Activated gamma-delta T cell treated with Interleukin-2 at 50 U/mL for 16 hours (primary cell): ENCODE data around the gene NUP210.

Experiments
- DNase-seq: peaks from one replicate; pipeline ENCODE4 v3.0.0-alpha.2; 2020

Gene NUP210

DNA sequence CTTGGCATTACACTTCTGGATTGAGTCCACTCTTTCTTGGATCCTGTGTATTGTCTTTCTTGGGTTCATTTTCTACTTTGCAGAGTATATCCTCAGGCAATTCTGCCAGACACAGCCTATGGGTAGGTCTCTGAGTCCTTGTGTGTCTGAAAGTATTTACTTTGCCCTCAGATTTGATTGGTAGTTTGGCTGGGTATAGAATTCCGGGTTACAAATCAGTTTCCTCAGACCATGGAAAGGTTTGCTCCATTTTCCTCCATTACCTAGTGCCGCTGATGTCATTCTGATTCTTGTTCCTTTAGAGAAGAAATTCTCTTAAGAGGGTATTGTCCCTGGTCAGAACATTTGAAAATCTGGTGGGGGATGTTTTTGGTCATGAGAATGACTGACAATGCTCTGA lies 133.2 kb downstream of the NUP210 start:
- DNase-seq, result no peak

GRCh38 chr3:13285007-13285567 lies 135.0 kb downstream of the NUP210 start:
- no peak for DNase-seq

GRCh38 chr3:13283877-13284264 lies 136.3 kb downstream of the NUP210 start:
- no peak for DNase-seq

GRCh38 chr3:13282986-13283876 lies 136.9 kb downstream of the NUP210 start:
- no peak for DNase-seq

DNA sequence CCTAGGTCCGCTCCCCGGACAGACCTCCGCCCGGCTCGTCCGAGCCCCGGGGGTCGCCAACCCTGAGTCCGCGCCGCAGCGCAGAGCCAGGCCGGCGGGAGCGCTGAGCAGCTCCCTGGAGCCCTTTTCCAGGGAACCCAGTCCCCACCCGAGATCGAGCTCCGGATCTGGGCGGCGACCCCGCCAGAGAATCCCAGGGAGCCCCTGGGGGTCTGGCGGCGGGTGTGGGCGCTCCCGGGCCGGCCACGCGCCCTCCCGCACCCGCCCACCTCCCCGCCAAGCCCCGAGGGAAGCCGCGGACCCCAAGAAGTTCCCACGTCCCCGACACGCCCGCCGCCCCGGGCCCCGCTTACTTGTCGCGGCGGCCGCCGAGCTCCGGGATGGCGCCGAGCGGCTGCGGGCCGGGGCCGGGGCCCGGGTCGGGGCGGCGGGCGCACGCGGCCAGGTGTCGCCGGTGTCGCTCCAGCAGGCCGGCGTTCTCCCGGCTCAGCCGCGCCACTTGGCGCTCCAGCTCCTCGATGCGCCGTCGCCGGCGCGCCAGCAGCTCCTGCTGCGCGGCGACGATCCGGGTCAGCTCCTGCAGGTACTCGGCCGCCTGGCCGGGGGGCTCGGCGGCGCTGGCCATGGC lies 137.7 kb downstream of the NUP210 start:
- DNase-seq, result no peak

DNA sequence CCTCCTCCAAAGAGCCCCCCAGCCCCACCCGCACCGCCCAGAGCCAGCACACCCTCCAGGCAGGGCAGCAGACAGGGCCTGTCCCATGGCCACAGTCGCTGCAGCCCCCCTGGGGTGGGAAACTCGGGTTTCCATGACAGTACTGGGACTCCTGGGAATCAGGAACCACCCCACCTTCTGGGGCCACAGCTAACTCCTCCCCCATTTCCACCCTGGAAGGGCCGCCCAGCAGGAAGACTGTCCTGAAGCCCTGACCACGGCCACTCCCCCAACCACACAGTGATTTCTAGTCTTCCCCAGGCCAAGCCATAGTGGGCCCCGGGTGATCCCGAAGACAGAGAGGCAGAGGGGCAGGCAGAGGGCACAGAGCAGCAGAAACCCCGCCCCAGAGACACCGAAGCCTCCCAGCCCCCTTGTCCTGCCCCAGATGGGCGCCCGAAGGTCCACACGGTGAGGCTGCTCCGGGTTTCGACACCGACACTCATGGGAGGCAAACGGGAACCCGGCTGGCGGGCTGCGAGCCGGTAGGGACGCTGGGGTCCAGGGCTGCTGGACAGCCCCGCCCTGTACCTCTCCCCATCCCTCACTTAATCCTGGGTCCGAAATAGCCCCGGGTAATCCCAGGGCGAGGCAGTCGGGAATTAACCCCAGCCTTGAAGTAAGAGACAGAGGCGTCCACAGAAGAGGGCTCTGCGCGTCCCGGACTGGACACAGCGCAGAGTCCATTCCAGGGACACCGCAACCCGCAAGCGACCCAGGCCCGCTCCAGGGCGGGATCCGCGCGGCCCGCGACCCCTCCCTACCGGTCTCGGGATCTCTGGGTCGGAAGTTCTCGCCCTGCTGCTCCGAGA lies 138.4 kb downstream of the NUP210 start:
- no peak for DNase-seq

GRCh38 chr3:13280811-13281506 lies 139.2 kb downstream of the NUP210 start:
- no peak for DNase-seq

DNA sequence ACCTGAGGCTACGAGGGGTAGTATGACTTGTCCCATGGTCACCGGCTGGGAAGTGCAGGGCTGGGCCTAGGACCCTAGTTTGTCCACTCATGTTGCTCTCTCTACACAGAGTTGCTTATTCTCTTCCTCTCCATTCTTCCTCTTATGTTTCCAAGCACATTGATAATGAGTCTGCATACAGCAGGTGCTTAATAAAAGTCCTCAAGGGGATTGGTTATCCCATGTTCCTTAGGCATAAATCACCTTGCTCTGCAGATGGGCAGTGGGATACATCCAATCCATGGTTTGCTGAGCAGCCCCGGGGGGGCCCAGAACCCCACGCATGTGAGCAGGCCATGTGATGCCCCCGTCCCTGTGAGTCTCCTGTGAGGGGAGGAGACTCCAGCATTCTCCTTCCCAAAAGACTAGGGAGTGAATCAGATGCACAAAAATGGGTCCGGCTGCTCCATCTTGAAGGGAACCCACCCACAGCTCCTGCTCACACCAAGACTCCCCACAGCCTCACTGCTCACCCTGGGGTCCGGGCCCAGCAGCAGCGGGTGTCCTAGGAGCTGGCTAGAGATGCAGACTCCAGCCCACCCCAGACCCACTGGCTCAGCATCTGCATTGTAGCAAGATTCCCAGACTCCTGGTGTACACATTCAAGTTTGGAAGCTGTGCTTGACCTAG lies 139.9 kb downstream of the NUP210 start:
- DNase-seq, result no peak

- no peak for DNase-seq
These were observed 140.6 kb downstream of the NUP210 start for GRCh38 chr3:13279532-13279910.

GRCh38 chr3:13278783-13279531 lies 141.2 kb downstream of the NUP210 start:
- no peak for DNase-seq

GRCh38 chr3:13277860-13278531 lies 142.1 kb downstream of the NUP210 start:
- DNase-seq, result no peak

- no peak for DNase-seq
These were observed 142.8 kb downstream of the NUP210 start for GRCh38 chr3:13277196-13277813.

DNA sequence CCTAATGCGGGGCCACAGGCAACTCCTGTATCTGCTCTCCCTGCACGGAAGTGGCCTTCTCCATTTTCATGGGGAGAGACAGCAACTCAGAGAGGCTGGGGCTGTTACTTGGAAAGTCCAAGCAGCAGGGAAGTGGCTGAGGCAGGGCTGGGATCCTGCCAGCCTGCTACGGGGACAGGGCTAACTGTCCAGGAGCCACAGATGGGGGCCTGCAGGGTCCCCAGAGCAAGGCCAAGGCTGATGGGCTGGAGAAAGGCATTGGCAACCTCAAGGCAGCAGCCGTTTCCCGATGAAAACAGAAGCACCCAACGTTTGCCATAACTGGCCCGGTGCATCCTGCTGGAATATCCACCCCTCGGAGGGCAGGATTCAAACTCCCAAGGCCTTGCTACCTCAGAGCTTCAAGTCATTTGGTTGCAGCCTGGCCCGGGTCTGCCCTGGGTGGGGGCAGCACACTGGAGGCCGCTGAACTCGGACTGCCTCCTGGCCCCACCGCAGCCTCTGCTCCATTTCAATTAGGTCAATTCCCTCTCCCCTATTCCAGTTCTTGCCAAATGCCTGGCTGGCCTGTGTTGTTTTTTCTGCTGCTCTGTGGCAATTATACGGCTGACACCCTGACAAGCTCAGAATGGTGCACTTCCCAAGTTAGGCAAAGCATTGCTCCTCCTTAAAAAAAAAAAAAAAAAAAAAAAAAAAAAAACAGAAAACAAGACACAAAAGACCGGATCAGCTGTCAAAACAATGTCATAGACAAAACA lies 143.5 kb downstream of the NUP210 start:
- DNase-seq, result no peak

DNA sequence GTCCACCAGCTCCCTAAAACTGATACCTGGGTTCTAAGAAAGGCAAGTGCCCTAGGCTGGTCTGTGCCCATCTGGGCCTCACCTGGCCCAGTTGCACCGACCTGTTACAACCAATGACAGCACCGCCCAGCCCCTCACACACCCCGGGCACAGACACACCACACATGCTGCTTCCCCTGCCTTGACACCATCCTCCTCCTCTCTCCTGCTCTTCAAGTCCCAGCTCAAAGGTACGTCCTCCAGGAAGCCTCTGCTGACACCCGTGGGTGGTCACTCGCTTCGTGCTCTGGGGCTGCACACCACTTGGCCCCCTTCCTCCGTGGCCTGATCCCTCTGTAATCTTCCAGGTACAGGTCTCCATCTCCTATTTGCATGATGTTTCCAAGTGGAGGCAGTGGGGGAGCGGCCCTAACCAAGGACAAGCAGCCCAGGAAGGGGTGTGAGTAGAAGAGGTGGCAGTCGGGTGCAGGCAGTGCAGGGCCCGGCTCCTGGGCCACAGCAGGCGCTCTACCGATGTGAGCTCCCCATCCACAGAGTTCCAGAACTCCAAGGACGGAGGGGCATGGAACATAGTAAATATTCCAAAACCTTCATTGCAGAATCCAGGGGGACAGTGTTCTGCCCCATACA lies 144.6 kb downstream of the NUP210 start:
- DNase-seq, result no peak

GRCh38 chr3:13274551-13275332 lies 145.4 kb downstream of the NUP210 start:
- DNase-seq, result no peak

DNA sequence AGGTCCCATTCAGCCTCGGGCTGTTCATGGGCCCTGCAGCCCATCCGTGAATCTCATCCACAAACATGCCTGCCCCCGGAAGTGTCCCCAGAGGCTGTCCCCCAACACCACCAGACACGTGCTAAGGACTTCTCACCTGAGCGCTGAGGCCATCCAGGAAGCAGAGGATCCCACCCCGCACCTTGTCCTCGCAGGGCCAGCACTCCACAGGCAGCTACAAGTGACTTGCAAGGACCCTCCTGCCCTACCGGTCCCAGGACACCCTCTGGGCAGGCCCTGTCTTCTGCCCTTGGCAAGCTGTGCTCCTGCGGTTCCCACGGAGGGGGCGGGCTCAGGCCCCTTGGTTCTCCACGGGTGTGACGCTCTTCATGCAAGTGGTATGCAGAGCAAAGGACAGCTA lies 146.0 kb downstream of the NUP210 start:
- no peak for DNase-seq

DNA sequence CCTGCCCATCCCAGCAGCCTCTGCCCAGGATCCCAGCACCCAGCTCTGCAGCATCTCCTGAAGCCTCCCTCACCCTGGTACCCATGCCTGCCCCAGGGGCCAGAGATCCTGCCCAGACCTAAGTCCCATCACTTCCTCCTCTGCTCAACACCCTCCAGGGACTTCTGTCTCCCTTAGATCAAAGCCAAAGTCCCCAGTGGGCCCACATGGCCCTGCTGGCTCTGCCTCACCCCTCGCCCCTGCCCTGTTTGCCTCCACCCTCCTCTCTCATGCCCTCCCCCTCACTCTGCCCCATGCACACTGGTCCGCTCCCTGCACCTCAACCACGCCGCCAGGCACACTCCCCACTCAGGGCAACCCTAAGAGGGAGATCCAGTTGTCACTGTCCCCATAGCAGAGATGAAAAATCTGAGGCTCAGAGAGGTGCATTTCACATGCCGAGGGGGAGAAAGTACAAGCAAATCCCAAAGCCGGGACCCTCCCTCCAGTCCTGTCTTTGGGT lies 146.5 kb downstream of the NUP210 start:
- DNase-seq, result no peak
